DMS114 treated with DMSO at 0.1 percent for 48 hours (cell line): ENCODE data around the gene FAT2.

ENCODE experiments used
- DNase-seq: peaks from one replicate; lab custom pipeline; 2025; ENCODE audit not compliant: unreplicated experiment; lab: John Stamatoyannopoulos, UW

FAT2 gene

DNA sequence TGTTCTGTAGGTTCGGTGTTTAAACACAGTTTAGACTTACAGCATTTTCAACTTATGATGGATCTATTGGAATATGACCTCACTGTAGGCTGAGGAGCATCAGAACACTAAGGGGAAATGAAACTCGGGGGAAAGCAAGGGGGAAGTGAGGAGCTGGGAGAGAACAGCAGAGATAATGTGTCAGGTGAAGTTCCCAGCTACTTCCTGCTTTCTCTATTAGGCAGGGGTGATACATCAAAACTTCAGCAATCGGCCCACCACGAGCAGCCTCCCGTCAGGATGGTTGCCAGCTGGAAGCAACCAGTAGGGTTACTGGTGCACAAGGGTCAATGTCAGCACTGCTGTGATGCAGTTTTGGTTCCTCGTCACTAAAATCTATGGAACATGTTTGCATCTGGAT lies 34.3 kb downstream of the FAT2 start:
- no peak for DNase-seq

DNA sequence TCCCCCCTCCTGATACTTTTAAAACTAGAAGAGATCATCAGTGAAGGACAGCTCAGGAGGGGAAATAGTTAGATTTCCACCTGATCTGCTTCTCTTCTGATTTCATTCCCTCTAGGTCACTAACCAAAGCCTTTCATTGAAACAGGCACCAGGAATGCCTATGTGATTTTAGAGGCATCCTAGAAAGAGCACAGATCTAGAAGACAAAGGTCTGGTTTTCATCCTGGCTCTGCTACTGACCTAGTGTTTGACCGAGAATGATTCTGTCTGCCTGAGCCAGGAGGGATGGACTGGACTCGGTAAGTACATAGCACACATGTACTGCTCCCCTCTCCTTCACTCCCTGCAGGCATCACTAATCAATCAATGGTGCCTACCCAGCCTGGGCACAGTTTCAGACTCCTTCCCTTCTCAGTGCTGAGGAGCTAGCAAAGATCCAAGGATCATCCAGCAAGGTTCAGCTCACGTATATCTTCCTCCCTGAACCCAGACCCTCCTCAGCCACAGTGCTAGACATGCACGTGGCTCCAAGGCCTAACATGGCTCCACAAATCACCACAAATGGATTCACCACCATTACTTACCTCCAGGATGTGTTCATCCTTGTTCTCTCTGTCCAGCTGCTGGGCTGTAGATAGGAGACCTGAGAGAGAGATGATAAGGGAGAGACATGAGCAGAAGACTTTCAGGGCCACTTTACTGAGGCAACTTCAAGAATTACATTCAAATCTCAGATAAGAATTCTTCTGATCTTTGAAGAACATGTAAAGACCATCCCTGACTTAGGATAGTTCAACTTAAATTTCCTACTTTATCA lies 35.2 kb downstream of the FAT2 start:
- DNase-seq, result no peak

GRCh38 chr5:151553695-151554094 lies 37.4 kb downstream of the FAT2 start:
- DNase-seq, result no peak

GRCh38 chr5:151553130-151553670 lies 37.9 kb downstream of the FAT2 start:
- DNase-seq, result no peak

DNA sequence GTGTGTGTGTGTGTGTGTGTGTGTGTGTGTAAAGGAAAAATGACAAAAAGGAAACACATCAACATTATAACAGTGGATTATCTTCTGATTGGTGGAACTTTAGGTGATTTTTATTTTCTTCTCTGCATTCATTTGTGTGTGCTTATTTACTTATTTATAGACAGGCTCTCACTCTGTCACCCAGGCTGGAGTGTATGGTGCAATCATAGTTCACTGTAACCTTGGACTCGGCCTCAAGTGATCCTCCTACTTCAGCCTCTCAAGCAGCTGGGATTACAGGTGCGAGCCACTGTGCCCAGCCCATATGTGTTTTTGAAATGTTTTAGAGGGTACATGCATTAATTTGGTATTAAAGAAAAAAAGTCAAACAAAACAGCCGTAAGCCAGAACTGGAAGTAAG lies 39.1 kb downstream of the FAT2 start:
- no peak for DNase-seq

- no peak for DNase-seq
Observed at GRCh38 chr5:151550146-151550545, 41.0 kb downstream of the FAT2 start.

GRCh38 chr5:151549713-151550112 lies 41.4 kb downstream of the FAT2 start:
- no peak for DNase-seq

DNA sequence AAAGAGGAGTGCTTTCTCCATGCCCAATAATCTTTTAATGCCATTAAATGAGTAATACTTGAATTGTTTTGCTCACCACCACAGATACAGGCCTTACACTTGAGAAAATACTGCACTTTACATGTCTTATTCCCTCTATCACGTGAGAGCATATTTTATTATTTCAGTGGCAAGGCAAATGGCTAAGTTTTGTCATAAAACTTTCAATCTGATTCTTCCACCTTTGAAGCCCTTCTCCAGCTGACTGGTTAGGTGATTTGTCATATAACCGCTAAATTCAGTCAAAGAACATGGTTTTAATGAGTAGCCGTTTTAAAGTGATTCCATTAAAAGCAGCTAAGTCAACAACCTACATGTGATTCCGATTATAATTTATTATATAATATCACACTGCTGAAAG lies 43.8 kb downstream of the FAT2 start:
- no peak for DNase-seq

DNA sequence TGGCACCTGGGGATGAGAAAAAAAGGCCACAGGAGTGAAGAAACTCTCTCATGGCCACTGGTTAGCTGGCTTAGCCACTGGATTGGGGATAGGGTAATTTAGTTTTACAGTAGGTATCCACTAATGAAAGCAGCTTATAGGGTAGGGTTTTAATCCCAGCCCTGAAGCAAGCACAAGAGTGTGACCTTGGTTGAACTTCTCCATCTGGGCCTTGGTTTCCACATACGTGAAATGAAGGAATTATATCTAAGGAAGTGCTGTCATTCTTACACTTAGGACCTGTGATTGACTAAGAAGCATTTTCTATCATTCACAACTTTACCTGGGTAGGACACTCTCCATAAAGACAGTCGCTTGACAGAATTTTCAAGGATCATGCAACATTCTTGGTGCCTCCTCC lies 49.6 kb downstream of the FAT2 start:
- no peak for DNase-seq
